Dermis lymphatic vessel endothelial cell (primary cell): Measurements from ENCODE around the gene SCN1A. TPM values are rescaled to one million over a fixed set of nuclear protein-coding genes. Genes with fewer than 3 reads are reported as not detected.

ENCODE experiments used
- total RNA-seq: library from RNA; depleted of rRNA; stranded (reverse); fragments of >200 nt; gene quantifications from 2 replicates; pipeline ENCODE4 v1.2.1, GENCODE V29; 2014

The SCN1A gene
- total RNA-seq = 0.09 and 0.43 TPM in 2 replicates

DNA sequence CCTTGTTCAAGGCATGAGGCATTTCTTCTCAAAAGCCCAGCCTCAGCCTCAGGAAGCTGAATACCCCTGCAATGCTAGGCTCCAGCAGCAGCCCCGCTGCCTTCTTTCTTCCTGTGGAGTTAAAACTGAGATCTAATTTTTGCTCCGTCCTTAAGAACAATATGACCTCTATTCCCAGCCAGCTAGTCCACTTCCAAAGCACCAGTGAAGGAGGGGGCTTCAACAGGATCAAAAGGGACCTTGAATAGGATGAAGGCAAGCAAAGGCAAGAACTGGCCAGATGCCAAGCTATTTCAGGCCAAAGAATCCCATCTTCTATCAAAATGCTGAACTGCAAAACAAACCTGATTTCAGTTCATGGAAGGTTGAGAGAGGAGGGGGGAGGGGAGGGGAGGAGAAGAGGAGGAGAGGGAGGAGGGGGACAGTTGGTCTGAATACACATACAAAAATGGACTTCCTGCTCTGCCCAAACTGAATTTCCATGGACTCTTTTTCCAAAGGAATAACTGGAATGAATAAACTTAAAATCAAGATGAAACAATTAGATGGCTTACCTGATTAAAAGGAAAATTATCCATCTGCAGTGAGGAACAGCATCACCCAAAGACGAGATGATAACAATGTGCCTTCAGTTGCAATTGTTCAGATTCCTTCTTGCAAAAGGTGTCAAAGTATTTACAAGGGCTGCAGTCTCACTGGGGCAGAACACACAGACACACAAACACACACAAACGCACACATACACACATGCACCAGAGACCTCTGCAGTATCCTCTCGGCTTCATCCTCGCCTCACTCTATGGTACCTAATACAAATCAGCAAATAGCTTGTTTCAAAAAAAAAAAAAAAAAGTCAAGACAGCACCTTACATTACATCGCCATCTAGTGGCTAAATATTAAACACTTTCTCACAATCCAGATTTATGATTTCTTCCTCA is at the start of gene SCN1A:
Gene SCN1A (minus strand): TSS at position 804 of the 939 bp plus-strand sequence. CDS start 54,399 bp downstream, outside the sequence.

DNA sequence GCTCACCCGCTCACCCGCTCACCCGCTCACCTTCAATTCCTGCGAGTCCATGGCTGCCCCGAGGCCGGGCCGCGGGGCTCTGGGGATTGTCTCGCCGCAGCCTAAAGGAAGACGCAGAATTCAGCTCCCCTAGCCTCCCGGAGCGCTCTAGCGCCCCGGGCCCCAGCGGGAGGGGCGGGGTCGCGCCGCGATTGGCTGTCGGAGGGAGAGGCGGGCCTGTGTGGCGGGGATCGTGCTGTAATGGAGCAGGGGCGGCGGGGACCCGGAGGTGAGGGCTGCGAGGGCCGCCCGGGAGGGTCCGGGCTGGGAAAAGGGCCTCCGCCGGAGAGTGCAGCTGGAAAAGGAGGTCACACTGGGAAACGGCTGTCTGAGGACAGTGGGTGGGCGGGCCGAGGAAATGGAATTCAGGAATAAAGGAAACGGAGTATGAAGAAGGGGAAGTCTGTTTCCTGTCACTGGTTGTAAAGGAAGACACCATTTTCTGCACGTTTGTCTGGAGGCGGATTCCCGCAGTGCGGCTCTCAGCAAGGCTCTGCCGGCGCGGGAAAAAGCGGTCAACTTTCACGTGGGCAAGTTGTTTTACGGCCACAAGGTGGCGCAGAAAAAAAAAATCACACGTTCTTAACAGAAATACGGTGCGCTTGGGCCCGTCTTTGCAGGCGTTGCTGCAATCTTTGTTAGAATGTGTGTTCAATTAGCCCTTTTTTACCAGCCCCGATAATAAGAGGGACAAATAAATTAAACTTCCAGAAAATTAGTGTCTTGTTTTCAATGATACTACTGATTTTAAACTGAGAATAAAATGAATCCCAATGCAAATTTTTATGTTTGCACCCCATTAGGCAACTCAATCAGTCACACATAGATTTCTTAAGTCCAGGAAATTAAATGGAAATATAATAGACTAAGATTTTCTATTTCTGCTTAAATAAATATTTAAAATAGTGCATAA is 173.9 kb downstream of the SCN1A start, which contains the start of gene TTC21B:
Gene TTC21B (minus strand): TSS at position 122 of the 952 bp plus-strand sequence. CDS start 71 bp downstream, at position 51.

Other genes starting within 250 kb of the SCN1A start
- gene TTC21B, start 174.2 kb downstream of the SCN1A start, total RNA-seq = 26.6 and 35.4 TPM in 2 replicates
- gene SCN9A, start 247.9 kb upstream of the SCN1A start, total RNA-seq = 0.54 and 0.86 TPM in 2 replicates